Left renal pelvis (tissue), 4 donors: Measurements from ENCODE around the gene PPP1R14D. TPM values are rescaled to one million over a fixed set of nuclear protein-coding genes. Genes with fewer than 3 reads are reported as not detected.

Experiments
- DNase-seq, 4 donors: peaks; one replicate each; pipeline ENCODE4 v3.0.0-alpha.2; 2013; ENCODE audit warnings: low read depth in 4 of 4, low spot score in 3 of 4
- polyA plus RNA-seq, 4 donors: library from polyadenylated mRNA; unstranded; fragments of 120-200 nt; gene quantifications; one replicate each; pipeline ENCODE4 v1.2.1, GENCODE V29; 2013; ENCODE audit not compliant: insufficient read length in 4 of 4

The PPP1R14D gene
- polyA plus RNA-seq, 4 donors: 0.32 to 0.93 (median 0.52) TPM; not detected in 1

DNA sequence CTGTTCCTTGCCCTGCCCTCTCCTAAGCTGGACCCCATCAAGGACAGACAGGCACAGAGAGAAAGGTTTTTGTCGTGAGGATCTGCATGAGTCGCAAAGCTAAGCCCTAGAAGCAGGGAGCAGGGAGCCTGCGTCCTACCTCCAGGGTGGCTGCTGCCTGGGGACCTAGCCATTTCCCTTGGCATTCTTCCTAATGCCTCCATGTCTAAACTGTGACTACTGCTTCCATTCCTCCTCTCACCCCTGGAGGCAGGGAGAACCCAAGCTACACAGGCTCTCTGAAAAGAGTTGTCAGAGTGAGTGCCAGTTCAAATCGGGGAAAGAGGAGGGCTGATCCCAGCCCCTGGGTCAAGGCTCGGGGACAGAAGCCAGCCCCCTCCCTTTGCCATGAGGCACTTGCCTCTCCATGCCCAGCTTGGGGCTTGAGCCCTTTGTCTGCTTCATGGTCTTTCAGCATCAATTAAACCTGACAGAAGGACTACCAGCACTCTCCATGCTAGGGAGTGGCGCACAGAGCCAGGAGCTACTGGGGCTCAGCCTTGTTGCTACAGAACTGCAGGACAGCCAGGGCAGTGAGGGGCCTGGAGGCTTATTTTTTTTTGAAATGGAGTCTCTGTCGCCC, 62.2 kb downstream of the PPP1R14D start:
- DNase-seq: no peak

Other genes with a start within 250 kb of the PPP1R14D start
- gene KNL1, start 234.5 kb downstream of the PPP1R14D start, polyA plus RNA-seq: 10 to 100 TPM; 17.9 to 21.6 (median 19.3) TPM
- 10 to 100 TPM; 10.7 to 14.9 (median 13.3) TPM for gene RAD51, start 133.5 kb downstream of the PPP1R14D start, polyA plus RNA-seq
- gene RMDN3, start 73.5 kb downstream of the PPP1R14D start, polyA plus RNA-seq: 10 to 100 TPM; 30.6 to 45.6 (median 39.7) TPM
- 10 to 100 TPM in 3 of 4 donors, 1 to 10 TPM in 1; 6.9 to 47.2 (median 29.5) TPM for gene GCHFR, start 64.6 kb downstream of the PPP1R14D start, polyA plus RNA-seq
- gene C15orf62, start 58.7 kb downstream of the PPP1R14D start, polyA plus RNA-seq: 1 to 10 TPM; 1.5 to 4.6 (median 2.0) TPM
- gene ZFYVE19, start 21.6 kb downstream of the PPP1R14D start, polyA plus RNA-seq: 10 to 100 TPM; 22.4 to 31.4 (median 26.6) TPM
- gene DNAJC17, start 21.2 kb downstream of the PPP1R14D start, polyA plus RNA-seq: 10 to 100 TPM; 33.8 to 42.6 (median 37.6) TPM
- gene SPINT1, start 15.3 kb upstream of the PPP1R14D start, polyA plus RNA-seq: 10 to 100 TPM in 3 of 4 donors, 1 to 10 TPM in 1; 2.7 to 70.8 (median 65.9) TPM
- 1 to 10 TPM in 3 of 4 donors, under 1 TPM in 1; 0.26 to 1.9 (median 1.4) TPM for gene RHOV, start 45.5 kb upstream of the PPP1R14D start, polyA plus RNA-seq
- gene VPS18, start 65.7 kb upstream of the PPP1R14D start, polyA plus RNA-seq: 10 to 100 TPM; 10.6 to 17.5 (median 16.8) TPM
- gene DLL4, start 100.6 kb upstream of the PPP1R14D start, polyA plus RNA-seq: 1 to 10 TPM; 5.8 to 8.3 (median 6.7) TPM
- gene CHAC1, start 124.8 kb upstream of the PPP1R14D start, polyA plus RNA-seq: 1 to 10 TPM in 3 of 4 donors, under 1 TPM in 1; 0.93 to 4.3 (median 3.2) TPM